Hypothalamus (tissue), 51 donors: ENCODE results near the gene PRKAB1.
"Not testable (repeated sequence)": the region's sequence is repeated elsewhere in the genome, so short reads cannot be mapped to it uniquely, and the experiment has no call there.

Experiments used
- DNase-seq, 51 donors: peaks; one replicate each; lab custom pipeline; 2025; lab: John Stamatoyannopoulos, UW

Gene PRKAB1

DNA sequence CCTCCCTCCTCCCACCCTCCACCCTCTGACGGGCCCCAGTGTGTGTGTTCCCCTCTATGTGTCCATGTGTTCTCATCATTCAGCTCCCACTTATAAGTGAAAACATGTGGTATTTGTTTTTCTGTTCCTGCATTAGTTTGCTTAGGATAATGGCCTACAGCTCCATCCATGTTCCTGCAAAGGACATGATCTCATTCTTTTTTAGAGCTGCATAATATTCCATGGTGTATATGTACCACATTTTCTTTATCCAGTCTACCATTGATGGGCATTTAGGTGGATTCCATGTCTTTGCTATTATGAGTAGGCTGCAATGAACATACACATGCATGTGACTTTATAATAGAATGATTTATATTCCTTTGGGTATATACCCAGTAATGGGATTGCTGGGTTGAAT, 38.5 kb downstream of the PRKAB1 start:
- not testable (repeated sequence) for DNase-seq

DNA sequence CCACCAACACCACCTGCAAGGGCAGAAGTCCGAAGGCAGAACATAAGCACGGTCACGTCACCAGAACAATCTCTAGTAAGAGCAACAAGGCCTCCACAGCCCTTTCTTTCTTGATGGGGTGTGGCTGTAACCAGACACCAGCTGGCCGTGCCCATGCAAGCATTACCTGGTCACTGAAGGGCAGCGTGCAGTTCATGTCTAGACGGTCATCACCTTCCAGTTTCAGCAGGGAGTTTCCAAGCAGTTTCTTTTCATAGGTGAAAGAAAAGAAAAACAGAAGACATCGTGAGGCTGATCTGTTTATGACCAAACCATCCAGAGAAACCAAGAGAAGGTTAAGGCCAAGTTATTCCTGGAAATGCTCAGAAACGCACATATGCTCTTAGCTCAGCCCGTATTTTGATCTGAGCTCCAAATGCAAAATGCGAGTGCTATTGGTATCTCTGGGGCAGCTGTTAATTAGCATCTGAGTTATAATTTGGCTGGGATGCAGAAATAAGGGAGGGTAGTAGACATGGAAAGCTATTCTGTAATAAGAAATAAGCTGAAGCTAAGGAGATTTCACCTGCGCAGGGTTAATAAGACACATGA, 42.5 kb downstream of the PRKAB1 start:
- DNase-seq, result no peak

DNA sequence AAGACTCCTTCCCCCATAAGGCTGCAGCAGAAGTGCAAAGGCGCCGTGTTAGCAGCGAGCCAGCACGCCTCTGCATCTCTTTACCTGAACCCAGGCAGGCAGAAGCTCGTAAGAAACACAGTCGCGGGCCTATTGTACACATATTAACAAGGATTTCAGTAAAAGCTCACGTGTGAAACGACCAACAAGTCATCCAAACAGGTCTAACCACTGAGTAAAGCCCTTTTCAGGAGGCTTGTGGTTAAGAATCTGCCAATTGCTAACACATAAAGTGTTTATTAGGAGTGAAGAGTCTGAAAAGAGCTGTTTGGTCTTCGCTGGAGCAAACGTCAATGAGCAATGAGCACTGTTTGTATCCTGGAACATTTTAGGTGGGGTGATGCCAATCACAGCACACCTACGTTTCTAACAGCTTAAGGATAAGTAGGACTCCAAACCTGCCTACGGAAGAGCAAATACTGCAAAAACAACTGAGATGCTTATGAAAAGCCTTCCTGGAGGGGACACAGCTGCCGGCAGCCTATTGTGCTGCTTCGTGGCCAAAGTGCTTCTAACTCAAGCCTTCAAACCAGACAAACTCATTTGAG, 43.1 kb downstream of the PRKAB1 start:
- peak in 3 of 51 donors; percentile 6 to 61 (median 12) for DNase-seq

DNA sequence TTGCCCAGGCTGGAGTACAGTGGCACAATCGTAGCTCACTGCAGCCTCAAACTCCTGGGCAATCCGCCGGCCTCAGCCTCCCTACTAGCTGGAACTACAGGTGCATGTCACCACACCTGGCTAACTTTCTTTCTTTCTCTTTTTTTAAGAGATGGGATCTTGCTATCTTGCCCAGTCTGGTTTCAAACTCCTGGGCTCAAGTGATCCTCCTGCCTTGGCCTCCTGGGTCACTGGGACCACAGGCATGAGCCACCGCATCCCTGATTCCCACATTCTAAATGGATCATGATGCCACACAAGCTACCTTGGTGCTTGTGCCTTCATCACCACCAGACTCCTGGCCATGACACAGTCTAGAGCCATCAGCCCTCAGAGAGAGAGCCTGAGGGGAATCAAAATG, 43.8 kb downstream of the PRKAB1 start:
- no peak for DNase-seq

DNA sequence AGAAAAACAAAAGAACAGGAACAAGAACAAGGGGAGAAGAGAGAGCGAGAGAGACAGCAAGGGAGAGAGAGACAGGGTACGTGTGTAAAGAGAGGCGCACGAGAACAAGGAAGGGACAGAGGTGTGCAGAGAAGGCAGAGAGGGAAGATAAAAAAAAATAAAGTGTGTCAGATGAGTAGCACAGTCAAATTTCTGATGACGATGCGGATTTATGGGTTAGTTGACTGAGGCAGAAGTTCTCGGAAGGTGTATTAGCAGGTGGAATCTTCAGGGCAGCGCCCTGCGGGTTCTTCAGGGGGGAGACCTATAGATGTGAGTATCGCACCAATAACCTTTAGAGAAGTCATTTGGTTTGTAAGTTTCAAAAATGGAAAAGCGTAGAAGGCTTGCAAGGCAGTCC, 44.8 kb downstream of the PRKAB1 start:
- DNase-seq, result no peak

DNA sequence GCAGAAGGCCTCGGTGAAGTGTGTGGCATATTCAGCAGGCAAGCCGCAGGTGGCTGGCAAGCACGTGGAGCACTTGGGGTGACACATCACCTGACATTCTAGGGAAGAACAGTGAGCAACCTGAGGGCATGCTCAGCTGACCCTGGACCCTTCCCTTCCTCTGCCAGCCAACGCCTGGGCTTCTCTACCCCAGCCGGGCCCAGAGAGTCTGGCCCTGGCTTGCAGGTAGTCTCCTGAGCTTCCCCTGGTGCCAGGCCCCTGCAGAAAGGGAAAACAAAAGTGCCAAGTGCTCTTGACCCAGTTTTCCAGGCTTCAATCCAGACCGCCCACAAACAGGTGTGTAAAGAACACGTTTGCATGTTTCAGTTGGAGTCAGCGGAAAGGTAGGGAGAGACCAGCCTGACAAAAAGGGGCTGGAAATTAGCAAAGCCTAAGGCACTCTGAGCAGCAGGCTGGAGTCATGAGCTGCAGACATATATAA, 45.7 kb downstream of the PRKAB1 start:
- no peak for DNase-seq

DNA sequence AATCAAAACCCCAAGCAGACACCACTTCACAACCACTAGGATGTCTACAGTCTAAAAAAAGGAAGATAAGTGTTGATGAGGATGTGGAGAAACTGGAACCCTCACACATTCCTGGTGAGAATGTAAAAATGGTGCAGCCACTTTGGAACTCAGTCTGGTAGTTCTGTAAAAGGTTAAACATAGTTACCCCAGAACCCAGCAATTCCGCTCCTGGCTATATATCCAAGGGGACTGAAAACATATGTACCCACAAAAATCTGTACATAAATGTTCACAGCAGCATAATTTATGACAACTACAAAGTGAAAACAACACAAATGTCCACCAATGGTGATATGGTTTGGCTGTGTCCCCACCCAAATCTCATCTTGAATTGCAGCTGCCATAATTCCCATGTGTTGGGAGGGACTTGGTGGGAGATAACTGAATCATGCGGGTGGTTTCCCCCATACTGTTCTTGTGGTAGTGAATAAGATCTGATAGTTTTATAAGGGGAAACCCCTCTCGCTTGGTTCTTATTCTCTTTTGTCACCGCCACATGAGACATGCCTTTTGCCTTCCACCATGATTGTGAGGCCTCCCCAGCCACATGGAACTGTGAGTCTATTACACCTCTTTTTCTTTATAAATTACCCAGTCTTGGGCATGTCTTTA, 46.8 kb downstream of the PRKAB1 start:
- no peak for DNase-seq

DNA sequence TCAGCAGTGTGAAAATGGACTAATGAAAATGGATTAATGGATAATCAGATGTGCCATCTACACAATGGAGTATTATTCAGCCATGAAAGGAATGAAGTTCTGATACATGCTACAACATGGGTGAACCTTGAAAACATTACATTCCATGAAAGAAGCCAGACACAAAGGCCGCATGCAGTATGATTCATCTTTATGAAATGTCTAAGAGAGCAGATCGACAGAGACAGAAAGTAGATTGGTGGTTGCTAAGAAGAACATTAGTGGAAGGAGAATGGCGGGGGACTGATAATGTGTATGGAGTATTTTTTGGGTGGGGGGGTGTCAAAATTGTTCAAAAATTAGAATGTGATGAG, 47.3 kb downstream of the PRKAB1 start:
- DNase-seq, result no peak

DNA sequence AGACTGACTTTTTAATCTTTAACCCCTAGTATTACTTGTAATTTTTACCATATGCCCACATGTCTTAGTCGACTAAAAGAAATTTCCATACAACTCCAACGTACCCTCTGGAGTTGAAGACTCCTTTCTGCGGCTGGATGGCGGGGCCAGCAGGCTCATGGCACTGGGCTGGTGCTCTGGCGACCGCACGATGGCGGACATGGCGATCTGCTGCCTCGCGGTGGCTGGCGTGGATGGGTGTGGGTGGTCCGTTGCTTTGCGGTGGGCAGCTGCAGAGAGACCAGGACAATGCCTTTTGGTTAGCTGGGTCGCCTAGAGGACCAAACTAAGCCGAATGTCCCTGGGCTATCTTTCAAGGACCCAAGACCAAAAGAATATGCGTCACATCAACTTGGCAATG, 50.2 kb downstream of the PRKAB1 start:
- no peak for DNase-seq

DNA sequence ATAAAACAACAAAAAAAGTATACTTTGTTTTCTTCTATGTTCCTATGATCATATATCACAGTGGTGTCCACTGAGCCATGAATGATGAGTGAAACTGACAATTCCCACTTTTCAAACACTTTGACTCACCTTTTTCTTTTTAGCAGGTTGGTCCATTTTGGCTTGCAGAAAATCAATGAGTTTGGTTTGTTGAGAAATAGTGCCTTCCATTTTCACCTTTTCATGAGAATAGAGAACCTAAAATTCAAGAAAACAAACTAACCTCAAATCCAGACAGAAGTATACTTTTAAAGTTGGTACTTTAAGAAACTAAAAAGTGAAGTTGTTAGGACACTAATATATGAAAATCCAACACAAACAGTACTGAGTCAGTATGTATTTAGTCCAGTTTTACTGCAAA, 52.4 kb downstream of the PRKAB1 start:
- no peak for DNase-seq

DNA sequence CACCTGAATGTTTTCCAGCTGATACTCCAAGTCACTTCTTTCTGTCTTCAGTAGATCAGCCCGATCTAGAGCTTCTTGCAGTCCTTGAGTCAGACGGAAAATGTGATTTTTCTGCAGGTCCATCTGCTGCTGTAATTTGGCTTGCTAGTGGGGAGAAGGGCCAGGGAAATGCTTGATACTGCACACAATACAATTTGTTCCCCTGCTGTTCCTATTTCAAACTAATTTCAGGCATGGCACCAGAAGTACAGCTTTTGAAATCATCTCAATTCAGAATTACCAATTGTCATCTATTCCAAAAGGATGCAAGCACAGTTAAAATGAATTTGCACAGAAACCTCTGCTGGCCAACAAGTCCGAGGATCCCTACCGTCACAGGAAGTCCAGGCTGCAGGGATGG, 53.4 kb downstream of the PRKAB1 start:
- no peak for DNase-seq

DNA sequence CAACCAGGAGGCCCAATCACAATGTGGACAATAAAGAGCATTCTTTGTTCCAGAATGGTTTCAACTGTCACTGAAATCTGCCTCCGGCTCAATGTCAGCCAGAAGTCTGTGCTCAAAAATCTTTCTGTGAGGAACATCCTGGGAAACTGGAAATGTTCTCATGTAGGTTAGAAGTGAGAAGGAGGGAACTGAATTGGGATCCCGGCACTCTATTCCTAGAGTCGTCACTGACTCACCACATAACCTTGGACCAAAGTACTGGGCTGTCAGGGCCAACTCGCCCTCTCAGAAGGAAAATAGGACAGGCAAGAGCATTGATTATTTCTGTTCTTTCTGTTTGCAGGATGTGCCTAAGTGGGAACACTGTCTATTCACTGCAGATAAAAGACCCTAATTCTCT, 57.6 kb downstream of the PRKAB1 start:
- DNase-seq, result peak in 14 of 51 donors; percentile 3 to 53 (median 16)

DNA sequence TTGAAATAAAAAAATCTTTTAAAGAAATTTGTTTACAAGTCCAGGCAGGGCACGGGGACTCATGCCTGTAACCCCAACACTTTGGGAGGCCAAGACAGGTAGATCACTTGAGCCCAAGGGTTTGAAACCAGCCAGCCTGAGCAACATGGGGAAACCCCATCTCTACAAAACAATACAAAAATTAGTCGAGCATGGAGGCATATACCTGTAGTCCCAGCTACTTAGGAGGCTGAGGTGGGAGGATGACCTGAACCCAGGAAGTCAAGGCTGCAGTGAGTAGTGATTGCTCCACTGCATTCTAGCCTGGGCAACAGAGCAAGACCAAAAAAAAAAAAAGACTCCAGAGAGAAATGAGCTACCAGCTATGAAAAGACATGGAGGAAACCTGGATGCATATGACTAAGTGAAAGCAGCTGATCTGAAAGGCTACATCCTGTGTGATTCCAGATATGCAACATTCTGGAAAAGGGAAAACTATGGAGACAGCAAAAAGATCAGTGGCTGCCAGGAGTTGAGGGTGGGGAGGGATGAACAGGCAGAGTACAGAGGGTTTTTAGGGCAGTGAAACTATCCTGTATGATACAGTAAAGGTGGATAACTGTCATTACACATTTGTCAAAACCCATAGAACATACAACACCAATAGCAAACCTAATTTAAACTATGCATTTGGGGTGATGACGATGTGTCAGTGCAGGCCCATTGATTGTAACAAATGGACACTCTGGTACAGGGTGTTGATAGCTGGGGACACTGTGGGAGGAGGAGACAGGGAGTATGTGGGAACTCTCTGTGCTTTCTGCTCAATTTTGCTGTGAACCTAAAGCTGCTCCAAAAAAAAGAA, 59.9 kb downstream of the PRKAB1 start:
- DNase-seq, result peak in 1 of 51 donors; percentile 44

DNA sequence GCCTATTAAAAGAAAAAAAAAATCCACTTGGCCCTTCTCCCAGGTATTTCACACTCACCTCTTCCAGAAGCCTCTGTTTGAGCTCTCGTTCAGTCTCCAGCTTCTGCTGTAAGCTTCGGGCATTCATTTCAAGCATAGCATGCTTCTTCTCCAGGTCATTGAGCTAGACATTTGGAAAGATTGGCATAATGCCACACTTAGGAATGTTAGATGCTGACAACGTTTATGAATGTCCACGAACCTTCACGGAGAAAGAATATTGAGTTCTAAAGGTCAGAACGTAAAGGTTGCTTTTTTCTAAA, 60.5 kb downstream of the PRKAB1 start:
- DNase-seq, result no peak

DNA sequence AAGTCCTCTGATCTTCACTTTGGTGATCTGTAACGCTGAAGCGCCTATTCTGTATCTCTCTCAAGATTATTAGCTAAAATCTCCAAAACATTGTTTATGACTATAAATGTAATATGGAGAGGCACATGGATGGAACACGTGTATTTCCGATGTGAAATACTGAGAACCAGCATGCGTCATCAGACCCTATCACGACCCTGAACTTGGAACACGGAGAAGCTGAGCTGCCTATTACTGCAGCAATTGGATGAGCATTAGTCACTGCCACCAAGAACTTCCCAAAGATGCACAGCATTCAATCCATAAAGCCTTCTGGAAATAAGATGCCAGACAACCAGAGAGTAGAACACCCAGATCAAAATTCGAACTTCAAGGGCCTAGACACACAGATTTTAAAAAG, 61.9 kb downstream of the PRKAB1 start:
- no peak for DNase-seq

DNA sequence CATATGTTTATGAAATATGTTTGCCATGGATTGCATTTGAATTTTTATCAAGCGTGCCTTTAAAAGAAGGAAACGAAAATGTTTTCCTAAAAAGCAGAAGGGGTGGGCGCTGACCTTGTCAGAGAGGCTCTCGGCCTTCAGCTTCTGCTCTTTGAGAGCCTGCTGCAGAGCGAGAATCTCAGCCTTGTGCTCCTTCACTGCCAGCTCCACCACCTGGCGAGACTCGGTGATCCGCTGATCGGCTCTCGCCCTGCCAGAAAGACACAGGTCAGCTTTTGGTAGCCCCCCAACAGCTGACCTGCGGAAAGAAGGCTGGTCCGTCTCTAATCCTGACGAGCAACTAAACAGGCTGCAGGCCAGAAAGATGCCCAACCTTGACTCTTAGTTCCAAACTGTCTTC, 62.4 kb downstream of the PRKAB1 start:
- no peak for DNase-seq
